Activated T-helper 1 cell treated with anti-CD3 and anti-CD28 coated beads, Interleukin-2, amount 50 U/mL, for 16 hours (primary cell): ENCODE results near the gene GAD2.

Source experiments
- DNase-seq, 2 donors: peaks; one replicate each; pipeline ENCODE4 v3.0.0-alpha.2; 2020; ENCODE audit warnings: low read depth in 1 of 2, low spot score in 1 of 2

Gene GAD2

GRCh38 chr10:26216585-26217395, at the start of gene GAD2:
Gene GAD2, plus strand, starts transcription at chr10:26216774. Its CDS starts 36 bp downstream, at chr10:26216810.
- no peak for DNase-seq

DNA sequence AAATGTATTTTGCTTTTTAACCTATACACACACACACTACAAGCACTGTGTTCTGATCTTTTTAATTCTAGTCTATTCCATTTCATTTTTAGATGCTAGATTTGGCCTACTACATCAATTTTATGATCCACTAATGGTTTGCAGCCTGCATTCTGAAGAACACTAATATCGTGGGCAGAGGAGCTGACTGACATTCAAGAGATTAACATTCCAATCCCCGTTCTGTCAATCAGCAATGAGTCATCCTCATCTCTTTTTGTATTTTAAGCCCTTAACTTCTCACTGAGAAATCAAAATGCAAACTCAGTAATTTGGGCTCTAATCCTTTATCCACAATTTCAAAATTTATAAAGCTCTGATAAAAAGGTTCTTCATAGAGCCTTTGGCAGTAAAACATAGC, 47.1 kb upstream of the GAD2 start:
- DNase-seq = no peak

DNA sequence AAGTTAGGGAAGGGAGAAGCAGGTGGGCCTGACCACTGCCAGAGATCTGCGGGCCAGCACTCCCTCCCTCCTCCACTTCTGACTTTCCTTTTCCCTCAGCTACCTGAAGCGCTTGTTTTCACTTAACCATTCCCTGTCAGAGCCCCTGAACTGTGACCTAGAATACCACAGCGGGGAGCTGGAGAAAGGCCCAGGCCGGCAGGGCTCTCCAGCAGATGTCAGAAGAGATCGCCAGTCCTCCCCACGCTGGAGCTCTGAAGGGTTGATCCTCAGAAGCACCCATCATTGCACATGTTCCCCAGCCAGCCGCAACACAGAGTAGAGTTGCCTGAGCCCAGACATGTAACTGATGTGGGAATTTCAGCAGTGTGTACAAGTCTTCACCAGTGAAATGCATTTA, 44.4 kb upstream of the GAD2 start:
- DNase-seq = no peak

DNA sequence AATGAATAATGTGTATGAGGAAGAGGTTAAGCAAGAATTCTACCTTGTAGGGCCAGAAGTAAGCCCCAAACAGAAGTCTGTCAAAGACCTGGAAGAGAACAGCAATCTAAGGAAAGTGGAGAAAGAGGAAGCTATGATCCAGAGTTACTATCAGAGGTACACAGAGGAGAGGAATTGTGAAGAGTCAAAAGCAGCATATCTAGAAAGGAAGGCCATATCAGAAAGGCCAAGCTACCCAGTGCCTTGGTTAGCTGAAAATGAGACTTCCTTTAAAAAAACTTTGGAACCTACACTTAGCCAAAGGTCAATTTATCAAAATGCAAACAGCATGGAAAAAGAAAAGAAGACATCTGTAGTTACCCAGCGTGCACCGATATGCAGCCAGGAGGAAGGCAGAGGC, 42.7 kb upstream of the GAD2 start:
- no peak for DNase-seq

DNA sequence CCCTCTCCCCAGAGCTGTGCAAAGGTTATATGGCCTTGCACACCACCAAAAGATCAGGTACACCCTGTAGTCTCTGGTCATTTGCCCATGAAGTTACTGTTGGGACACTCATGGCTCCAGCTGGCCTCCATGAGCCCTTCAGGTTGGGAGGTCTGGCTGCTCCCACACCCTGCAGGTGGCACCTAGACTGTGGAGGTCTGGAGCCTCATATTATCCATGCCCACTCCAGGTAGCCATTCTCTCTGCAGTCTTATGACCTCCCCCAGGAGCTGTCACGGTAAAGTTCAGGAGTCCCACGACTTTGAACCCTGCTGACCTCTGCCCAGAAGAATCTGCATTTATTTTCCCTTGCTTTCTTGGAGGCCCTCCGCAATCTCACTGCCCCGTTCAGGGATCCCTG, 39.2 kb upstream of the GAD2 start:
- DNase-seq = no peak

DNA sequence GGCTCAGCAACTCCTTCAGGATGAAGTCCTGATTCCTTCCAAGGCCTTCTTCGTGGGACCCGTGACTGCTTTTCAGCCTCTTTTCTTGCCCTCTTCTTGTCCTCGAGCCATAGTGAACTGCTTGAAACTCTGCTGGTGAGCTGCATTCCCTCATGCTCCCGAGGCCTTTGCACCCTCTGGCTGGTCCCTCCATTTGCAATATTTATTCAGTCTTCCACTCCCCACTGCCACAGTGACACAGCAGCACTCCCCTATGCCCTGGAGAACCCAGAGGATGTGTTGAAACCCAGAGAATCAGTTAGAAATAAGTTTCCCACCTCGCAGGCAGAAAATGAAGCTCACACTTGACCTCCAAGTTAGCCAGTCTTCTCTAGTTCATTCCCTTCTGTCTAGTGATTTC, 22.3 kb upstream of the GAD2 start:
- DNase-seq = no peak

DNA sequence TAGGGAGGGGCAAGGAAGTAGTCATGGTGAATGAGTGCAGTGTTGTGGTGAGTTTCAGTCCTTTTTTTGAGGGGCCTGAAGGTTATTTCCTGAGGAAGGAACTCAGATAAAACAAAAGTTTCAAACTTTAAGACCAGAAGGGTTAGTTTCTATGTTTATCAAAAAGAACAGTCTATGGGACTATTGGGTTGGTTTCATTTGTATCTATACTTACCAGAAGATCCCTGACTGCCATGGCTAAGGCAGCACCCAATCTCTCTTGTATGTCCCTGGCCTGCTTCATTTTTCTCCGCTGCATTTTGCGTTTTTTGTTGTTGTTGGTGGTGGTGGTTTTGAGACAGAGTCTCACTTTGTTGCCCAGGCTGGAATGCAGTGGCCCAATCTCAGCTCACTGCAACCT, 19.3 kb upstream of the GAD2 start:
- DNase-seq = no peak

DNA sequence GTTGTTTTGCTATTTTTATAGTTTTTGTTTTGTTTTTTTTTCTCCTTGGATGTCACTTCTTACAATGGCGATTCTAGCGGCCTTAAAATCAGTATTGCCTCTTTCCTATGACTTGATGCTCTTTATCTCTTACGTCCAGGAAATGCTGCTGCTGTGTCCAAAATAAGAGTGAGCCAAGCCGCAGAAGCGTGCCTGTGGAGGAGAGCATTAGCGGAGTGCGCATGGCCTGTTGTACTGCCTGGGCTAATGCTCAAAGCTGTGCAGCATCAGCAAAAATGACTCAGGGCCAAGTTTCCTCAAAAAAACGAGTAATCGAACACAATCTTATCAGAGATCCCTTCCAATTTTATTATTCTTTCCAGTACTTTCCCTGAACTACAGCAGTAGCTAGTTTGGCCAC, 18.5 kb upstream of the GAD2 start:
- no peak for DNase-seq

DNA sequence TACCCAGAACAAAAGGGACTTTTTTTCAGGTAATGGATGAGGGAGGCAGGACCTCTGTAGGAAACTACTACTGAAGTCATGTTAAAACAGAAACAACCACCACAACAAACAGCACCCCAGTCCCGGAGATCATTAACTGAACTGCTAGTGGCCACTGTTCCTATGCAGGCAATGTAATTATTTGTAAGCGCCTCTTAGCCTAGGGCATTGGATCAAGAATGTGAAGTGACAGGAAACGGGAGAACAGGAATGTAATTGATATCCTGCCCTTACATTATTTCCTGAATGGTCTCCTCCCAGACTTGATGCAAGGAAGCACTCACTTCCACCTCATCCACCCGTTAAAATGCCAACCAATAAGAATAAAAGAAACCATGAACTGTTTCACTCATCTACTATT, 16.7 kb upstream of the GAD2 start:
- DNase-seq = no peak

DNA sequence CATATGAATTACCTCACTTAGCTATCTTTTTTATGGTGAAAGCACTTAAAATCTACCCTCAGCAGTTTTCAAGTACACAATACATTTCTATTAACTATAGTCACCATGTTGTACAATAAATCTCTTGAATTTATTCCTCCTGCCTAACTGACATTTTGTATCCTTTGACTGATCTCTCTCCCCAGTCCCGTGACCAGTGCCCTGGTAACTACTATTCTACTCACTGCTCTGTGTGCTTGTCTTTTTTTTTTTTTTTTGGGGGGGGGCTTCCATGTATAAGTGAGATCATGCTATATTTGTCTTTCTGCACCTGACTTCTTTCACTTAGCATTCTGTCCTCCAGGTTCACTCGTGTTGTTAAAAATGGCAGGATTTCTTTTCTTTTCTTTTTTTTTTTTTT, 11.4 kb upstream of the GAD2 start:
- DNase-seq = no peak

DNA sequence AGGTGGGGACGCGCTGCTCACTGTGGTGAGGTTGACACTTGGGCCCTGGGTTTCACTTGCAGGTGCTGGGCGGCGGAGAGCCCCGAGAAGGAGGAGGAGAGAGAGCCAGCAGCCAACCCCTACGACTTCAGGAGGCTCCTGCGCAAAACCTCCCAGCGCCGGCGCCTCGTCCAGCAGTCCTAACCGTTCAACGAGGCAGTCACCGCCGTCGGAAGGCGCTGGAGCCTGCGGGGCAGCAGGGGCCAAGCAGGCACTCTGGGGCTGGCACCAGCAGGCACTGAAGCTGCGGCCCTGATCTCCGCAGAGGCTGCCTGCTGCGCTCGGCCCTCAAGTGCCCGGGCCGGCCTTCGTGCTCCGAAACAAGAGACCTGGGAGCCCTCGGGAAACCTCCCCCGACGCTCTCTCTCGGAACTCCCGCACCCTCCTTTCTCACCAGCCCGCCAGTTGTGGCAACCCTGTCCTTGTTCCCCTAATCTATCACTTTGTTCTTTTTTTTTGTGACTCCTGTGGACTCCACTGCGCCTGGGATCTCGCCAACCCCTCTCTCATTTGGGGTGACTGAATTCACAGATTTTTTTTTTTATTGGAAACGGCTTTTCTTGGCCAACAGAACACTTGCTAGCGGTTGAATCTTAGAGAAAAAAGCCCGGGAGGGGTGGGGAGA, 4.7 kb upstream of the GAD2 start:
- DNase-seq = no peak

GRCh38 chr10:26212511-26212910, 4.1 kb upstream of the GAD2 start:
- no peak for DNase-seq

GRCh38 chr10:26213157-26213800, 3.3 kb upstream of the GAD2 start:
- no peak for DNase-seq

DNA sequence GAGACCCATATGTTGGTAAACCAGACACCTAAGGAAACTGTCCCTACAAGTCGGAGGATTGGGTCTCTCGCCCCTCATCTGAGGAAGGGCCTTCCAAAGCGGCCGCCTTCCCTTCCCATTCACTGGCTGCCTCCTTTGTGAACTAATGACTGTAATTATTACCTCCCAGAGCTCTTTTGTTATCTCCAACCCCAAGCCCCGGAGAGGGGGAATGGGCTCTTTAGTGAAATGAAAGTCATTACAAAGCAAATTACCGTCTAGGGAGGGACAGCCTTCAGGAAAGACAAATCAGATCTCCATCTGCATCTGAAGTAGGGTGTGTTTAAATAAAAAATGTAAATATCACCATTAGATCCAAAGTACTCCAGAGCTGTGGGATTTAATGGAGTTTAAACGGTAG, 2.6 kb upstream of the GAD2 start:
- no peak for DNase-seq

DNA sequence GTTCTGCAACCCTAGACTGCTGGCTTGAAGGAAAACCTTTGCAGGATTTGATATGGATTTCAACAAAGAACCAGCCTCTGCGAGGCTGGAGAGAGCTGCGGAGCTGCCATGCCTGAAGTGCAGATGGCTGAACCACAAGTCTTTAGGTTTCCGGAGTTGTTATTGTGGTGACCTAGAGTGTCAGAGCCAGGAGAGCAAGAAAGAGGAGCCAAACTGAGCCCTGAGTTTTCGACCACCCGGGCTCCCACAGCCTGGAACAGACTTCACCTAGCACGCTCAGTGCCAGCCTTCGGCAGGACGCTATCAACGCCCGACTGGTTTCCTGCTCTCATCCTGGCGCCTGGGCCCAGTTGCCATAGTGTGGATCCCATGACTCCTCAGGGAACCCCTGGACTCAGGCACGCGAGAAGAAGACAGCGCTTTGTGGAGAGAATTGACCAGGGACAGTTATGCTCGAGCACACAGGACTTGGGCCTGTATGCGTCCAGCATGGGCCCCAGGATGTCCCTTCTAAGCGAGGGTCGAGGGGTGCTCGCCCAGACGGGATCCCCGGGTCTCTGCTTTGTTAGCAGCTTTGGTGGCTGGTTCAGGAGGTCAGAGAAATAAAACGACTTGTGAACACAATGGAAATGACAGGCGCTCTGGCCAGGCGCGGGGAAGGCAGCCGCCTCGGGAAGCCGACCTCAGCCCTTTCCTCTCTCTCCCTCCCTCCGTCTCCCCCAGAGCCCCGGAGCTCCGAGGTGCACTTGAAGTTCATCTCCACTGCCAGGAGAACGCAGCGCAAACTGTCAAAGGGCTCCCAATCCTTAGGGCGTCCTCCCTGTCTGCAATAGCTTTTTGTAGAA, 1.8 kb upstream of the GAD2 start:
- DNase-seq = no peak

DNA sequence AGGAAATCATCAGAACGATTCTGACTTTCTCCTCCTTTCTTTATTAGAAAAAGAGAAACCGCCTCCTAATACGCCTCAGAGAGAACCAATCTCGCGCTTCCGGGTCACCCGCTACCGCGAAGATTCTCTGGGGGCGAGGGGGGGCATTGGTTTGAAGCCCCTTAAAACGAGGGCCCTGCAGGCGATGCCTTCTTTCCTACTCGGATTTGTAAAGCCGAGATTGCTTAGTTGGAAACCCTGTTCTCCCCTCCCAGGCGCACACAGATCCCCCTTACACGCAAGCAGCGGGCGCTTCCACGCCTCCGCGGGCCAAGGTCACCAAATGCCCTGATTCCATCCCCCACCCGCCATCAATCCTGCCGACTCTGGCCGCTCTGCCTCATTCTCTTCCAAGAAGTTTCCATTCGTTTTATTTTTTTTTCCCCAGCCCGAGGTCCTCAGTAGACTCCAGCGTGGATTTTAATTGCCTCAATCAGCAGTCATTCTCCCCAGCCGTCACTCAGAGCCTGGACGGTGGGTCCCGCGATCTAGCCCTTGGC, 1.1 kb upstream of the GAD2 start:
- DNase-seq = no peak

DNA sequence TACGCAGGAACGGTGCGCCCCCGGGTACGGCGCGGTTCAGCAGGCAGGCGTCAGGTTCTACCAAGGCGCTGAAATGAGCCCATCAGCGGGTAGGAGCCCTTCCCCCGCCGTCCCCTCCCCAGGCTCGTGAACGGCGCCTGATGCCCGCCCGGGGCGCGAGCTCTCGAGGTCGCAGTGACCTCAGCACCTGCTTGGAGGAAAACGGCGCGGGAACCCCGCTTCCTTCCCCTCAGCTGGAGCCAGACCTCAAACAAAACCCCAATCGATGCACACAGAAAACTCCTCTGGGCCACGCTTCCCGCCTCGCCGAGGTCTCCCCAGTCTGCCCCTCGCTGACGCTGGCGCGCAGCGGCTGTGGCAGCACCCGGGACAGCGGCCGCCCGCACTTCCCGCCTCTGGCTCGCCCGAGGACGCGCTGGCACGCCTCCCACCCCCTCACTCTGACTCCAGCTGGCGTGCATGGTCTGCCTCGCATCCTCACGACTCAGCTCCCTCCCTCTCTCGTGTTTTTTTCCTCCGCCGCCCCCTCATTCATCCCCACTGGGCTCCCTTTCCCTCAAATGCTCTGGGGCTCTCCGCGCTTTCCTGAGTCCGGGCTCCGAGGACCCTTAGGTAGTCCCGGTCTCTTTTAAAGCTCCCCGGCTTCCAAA, 514 bp upstream of the GAD2 start:
- no peak for DNase-seq

DNA sequence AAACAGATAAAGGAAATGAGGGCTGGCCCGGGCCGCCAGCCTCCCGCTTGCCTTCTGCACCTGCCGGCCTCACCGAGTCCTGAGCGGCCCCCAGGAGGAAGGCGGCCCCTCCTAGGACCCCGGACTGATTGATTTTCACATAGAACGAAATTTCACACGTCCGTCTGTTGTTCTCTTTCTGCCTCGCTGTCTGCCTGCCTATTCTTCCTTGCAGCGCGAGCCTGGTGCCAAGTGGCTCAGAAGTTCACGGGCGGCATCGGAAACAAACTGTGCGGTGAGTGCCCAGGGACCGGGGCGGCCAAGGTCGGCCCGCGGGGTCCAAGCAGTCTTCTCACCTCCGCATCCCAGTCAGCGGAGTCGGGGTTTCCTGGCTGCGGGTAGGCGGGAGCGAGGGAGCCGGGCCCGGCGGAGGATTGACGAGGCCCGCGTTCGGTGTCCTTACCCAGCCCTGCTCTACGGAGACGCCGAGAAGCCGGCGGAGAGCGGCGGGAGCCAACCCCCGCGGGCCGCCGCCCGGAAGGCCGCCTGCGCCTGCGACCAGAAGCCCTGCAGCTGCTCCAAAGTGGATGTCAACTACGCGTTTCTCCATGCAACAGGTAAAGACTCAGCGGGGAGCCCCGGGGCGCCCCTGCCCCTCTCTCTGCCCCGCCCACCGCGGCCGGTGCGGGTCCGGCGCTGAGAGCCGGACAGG, 967 bp downstream of the GAD2 start:
- no peak for DNase-seq

DNA sequence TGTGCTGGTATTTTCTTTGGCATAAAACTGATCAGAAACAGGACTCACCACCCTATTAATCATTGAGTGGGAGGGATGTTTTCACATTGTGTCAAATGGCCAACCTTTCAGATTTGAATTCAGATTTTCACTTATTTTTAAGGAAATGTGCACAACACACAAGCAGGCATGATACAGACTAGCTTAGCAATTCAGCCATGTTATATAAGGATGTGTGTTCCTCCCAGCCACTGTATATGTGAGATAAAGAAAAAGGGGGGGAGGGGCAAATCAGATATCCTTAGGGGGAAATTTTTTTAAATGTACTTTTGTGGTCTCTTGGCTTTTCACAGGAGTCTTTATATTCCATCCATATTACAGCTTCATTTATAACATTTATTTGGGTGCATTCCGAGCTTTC, 3.1 kb downstream of the GAD2 start:
- no peak for DNase-seq

- no peak for DNase-seq
These were observed 4.3 kb downstream of the GAD2 start for GRCh38 chr10:26220901-26221300.
